HuH-7 (cell line): ENCODE data around the gene MLN.

Experiments used
- DNase-seq: peaks from one replicate; pipeline ENCODE4 v3.0.0; 2011; ENCODE audit warnings: low spot score

The MLN gene

DNA sequence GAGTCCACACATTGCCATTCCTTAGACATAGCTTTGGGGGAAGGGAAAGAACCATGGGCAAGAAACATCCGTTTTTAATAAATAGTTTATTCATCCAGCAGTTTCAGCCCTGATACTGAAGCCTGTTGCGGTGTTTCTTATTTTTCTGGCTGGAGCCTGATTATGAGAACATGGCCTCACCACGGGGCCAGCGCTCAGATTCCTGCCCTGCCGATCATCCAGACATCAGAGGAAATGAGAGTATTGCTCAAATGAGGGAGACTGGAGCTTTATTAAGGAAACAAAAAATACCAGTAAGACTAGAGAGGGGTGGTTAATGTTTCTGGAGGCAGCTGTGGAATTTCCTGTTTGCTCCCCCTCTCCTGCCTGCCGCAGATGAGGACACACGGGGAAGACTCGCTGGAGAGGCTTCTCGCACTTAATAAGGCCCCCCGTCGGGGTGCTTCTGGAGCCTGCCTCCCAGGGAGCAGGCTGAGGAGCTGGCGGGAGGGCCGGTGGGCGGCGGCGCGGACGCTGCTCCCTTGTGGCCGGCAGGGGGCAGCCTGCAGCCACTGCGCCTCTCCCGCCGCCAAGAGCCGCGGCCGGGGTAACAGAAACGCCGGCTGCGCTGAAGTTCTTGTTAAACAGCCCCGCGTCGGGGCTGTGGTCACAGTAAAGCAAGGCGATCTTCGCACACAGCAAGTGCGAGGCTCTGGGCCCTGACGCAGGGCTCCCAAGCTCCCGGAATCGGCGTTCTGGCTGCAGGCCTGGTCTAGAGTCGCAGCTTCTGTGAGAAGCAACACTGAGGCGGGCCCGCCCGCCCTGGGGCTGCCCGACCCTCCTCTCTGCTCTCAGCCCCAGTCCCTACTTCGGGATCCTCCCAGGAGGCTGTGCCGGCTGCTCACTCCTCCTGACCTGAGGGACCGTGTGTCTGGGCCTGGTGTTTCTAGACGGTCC lies 32.4 kb downstream of the MLN start:
- no peak for DNase-seq

DNA sequence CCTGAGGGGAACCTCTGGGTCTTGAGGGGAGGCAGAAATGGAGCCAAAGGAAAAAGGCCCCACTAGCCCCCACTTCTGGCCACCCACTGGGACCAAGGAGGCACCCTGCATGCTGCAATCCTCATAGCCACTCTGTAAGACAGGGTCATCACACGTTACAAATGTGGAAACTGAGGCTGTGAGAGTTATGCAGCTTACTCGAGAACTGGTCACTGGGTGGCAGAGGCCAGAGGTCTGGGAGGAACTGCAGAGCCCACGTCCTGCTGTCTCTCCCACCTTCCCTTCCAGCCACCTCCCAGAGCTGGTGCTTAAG lies 33.0 kb downstream of the MLN start:
- DNase-seq, result no peak

DNA sequence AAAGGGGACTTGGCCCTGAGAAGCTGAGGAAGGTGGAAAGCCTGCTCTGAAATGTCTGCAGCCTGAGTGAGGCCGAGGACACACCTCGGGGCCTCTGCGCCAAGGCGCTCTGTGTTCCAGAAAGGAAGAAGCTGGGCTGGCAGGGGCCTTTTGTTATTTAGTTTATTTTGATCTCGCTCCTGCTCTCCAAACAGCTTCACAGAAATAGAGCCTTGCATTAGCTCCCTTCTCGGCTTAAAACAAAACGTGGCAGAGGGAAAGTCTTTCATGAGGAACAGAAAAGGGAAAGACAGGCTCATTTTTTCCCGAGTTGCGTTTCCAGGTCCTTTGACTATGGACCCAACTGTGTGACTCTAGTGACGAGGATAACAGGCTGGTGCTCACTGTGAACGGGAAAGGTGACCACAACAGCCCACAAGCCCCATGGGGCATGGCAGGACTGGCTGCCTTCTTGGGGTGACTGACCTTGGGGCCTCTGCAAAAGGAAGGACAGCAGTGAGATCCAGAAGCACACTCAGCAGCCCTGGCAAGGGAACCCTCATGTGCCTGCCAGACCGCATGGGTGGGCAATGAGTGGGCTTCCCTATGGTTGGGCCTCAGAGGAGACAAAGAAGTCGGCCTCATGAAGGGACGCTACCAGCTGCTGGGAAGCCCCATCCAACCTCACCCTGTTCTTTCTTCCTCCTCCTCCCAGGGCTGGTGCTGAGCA lies 33.5 kb downstream of the MLN start:
- DNase-seq, result no peak

DNA sequence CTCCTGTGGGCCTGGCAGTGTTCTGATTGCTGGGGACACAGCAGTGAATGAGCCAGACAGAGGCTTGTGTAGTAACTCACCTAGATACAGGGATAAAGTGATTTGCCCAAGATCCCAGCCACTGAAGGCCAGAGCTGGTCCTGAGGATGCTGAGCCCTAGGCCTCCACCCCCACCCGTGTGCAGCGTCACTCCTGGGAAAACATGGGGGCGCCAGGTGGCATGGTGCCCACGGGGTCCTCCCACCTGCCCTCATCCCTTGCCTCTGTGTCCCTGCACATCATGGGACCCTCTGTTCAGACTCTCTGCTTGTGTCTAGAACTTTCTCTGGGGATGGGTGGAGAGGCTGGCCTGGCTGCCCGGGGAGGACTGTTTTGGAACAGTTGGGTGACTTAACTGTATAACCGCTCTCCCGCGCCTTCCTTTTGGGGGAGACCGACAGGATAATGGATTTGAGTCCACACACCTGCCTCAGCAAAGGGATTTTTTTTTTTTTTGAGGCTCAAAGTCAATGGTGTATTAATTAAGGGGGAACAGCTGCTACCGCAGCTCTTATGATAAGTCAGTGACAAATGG lies 34.5 kb downstream of the MLN start:
- no peak for DNase-seq

DNA sequence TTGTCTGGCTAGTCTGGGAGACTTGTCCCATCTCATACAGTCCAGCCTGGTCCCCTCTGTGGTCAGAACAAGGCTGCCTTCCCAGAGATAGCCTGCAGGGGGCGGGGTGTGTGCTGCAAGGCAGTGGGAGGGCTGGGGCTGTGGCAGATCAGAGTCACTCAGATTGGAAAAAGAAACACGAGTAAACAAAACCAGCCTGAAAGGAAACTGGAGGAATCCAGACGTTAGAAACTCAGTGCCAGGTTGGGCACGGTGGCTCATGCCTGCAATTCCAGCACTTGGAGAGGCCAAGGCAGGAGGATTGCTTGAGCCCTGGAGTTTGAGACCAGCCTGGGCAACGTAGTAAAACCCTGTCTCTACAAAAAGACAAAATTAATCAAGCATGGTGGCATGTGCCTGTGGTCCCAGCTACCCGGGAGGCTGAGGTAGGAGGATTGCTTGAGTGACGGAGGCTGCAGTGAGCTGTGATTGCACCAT lies 35.1 kb downstream of the MLN start:
- DNase-seq, result peak; percentile 86

DNA sequence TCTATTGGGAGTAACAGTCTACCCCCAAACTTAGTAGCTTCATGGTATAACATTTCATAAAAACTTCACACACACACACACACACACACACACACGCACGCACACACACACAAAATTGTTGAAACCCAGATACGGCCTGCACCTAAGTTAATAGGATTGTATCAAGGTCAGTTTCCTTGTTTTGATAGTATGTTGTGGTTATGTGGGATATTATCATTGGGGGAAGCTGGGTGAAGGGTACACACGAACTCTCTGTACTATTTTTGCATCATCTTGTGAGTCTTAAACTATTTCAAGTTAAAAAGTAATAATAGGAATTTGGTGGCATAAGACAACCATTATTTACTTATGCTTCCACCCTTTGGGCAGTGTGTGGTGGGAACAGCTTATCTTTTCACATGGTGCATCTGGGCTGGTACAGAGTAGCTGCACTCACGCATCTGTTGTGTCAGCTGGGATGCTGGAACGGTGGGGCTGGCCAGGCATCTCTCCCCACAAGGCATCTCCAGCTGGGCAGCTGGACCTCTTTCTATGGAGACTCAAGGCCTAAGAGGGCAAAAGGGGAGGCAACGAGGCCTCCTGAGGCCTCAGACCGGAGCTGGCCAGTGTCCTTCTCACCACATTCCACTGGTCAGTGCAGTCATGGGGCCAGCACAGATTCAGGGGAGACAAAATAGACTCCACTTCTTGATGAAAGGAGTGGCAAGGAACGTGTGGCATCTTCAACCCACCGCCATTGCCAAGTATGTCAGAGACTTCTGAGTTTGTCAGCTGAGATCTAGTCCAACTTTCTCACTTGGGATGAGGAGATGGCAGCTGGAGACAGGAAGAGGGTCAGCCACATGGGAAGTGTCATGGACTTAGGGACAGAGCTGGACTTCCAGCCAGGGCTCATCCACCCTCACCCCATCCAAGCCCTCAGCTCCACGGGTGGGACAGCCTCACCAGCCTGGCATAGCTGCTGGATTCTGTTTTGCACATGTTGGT lies 36.6 kb downstream of the MLN start:
- no peak for DNase-seq

DNA sequence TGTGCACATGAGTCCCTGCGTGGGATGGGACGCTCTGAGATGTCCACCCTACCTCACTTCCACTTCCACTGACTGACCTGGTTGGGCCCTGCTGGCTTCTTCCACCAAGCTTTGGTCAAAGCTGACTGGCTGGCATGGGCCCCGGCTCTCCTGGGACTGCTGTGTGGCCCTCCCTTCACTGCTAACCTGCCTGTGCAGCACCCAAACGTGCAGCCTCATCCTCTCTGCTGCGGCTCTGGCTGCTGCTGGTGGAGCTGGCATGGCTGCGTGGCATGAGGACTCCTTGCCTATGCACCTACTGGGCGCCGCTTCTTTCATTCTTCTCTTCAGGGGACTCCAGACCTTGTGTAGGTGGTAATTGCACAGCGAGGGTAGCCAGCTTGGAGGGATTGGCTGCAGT lies 38.4 kb downstream of the MLN start:
- DNase-seq, result no peak

DNA sequence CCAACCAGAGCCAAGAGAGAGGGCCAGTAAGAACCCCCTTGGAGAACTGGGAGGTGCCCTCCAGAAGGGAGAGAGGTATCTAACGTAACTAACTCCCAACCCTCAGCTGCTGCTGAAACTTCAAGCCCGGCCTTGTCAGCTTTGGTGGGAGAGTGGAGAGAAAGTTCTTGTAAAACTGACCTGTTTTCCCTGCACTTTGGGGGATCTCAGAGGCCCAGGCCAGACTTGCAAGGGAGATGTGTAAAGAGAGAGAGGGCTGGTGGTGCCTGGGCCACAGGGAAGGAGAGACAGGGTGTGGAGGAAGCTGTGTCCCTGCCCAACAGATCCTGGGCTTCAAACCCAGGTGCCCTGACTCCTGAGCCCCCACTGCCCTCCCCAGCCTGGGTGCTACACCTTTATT lies 39.8 kb downstream of the MLN start:
- DNase-seq, result no peak

DNA sequence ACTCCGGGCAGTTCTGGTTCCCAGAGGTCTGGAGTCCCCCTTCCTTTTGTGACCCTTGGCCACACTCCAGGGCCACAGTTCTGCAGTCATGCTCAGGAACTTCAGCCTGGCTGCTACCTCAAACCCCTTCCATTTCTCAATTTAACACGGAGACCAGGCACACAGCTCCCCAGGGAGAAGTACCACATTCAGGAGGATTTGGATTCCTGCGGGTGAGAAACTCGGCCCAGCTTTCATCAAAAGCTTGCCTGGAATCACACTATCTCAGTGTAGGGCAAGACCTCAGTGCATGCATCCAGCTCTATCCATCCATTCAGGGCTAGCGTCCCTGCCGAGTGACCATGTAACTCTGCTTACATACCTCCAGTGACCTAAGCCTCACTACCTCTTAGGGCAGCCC lies 40.3 kb downstream of the MLN start:
- no peak for DNase-seq

DNA sequence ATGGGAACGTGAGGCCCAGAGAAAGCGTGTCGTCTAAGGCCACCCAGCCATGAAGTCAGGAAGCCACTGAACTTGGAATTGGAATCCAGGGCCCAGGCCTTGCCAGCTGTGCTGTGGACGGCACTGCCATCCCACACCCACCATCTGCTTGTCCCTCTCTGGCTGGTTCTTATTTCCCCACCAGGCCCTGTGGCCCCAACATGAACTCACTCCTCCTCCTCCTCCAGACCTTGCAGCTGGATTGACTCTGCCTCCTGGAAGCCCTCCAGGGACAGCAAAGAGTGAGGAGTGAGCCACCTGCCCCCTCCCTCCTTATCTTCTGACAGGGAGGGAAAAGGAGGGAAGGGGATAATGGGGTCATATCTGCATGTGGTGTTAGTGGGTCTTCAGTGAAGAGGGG lies 41.1 kb downstream of the MLN start:
- DNase-seq, result no peak

DNA sequence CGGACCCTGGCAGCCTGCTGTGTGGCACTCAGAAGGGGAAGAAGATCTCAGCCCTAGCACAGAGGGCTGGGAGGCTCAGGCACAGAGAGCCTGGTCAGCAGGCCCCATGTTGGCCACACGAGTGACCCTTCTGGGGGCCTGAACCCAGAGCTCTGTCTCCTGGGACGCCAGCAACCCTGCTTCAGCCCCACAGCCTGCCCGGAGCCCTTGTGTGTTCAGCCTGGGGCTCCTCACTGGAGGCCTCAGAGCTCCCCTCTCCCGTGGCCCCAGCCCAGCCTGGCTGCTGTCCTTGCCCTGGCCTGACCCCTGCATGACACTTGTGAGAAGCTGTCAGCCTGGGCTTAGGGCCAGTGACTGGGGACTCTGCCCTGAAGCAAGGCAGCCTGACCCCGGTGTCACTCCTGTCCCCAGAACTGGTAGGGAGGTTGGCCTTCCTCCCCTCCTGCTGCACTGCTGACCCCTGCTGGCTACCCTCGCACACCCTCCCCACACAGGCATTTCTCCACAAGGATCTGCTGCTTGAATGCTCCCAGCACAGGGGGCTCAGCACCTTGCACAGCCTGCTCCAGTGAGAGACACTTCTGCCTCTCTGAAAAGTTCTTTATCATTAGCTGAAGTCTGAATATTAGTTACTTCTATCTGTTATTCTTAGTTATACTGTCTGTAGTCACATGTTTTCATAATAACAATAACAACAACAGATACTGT lies 41.7 kb downstream of the MLN start:
- DNase-seq, result peak; percentile 82

DNA sequence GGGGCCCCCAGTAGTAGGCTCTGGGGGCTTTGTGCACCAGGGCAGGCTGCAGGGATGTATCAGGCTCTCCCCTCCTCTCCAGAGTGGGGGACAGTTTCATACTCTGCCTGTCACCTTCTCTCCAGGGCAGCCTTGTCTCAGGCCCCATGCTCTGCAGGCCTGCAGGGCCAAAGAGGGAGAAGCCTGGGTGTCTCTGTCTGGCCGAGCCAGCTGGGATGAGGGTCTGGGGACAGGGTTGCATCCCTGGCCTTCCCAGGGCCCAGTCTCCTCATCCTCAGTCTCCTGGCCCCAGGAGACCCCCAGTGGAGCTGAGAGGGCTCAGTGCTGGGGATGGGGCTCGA lies 42.3 kb downstream of the MLN start:
- no peak for DNase-seq

DNA sequence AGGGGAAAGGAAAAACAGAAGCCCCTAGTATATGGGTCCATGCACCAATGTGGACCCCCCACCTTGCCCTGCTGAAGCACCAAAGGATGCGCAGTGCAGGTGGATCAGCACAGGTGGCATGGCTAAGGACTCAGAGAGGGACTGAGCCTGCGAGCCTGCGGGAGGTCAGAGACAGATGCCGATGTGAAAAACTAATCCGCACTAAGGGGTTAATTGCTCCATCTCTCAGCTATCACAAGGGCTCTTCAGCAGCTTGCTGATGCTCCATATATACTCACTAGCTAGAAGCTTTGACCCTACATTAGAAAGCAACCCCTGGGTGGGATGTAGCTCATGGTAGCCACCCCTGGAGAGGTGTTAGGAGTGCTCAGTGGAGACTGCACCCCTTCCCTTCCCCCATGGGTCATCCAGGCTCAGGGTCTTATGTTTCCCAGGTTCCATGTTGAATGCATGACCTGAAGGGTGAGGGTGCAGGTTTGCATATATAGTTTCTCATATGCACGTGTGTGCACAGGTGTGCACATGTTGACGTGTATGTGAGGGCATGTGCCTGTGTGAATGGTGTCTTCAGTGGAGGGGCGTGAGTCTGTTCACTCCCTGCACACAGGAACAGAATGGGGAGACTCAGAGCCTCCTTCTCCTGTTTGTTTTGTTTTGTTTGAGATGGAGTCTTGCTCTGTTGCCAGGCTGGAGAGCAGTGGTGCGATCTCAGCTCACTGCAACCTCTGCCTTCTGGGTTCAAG lies 43.7 kb downstream of the MLN start:
- DNase-seq, result no peak

DNA sequence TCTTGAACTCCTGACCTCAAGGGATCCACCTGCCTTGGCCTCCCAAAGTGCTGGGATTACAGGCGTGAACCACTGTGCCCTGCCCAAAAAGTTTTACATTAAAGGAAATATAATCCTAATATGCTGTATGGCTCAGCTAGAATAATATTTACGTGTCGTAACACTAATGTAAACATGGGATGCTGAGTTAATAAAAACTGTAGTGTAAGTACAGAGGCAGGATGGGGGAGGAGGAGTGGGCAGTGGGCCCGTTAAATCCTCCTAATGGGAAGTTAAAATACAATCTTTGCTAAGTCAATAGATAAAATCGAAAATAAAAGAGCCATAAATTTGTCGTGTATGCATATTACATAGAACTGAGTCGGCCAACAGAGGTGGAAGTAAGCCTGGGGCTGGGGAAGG lies 45.0 kb downstream of the MLN start:
- DNase-seq, result no peak

DNA sequence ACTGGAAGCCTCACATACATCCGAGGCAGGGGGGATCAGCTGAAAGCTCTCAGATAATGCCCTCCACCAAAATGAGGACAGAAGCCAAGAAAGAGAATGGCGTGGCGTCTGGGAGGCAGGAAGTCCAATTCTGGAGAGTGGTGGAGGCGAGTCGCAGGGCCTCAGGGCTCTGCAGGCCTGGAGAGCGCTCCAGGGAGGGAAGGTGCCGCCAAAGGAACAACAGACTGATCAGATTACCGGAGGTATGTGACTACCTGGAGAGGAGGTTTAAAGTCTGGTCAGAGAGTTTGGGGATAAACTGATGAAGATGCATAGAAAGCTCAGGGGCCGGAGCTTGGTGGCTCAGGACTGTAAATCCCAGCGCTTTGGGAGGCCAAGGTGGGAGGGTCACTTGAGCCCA lies 45.9 kb downstream of the MLN start:
- DNase-seq, result no peak

DNA sequence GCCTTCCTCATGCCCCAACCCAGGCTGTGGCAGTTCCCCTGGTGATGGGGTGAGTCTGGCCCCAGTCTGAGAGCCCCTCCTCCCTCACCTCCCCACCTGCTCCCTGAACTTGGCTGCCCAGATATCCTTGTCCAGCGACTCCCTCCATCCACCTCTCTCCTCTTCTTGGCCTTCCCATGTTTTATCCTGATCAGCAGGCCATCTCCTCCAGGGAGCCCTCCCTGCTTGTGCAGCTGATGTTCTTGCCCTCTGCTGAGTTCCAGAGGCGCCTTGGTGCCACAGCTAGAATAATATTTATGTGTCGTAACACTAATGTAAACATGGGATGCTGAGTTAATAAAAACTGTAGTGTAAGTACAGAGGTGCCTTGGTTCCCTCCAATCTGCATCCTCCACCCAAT lies 46.7 kb downstream of the MLN start:
- DNase-seq, result no peak

DNA sequence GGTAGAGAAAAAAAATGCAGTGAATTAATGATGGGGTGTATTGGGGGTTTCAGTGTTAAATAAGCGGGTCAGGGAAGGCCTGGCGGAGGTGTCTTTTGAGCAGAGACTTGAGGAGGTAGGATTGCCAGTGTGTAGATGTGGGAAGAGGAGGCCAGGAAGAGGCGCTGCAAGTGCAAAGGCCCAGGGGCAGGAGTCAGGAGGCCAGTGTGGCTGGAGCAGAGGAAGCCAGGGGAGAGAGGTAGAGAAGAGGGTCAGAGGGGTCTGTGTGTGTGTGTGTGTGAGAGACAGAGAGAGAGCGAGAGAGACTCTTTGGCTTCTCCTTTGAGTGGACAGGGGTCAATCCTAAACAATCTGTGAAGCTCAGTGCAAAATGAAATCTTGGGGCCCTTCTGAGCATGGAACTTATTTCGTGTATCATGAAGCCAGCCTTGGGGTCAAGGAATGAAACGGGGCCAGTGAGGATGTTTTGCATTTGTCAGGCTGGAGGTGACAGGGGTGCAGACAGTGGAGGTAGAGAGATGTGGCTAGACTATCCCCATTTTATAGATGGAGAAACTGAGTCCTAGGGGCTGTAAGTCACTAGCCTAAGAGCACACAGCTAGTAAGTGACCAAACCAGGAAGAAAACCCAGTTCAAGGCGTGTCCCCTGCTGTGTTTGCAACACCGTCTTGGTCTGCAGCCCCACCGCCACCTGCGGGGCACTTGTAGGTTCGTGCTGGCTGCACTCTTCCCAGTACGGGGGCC lies 47.4 kb downstream of the MLN start:
- no peak for DNase-seq

DNA sequence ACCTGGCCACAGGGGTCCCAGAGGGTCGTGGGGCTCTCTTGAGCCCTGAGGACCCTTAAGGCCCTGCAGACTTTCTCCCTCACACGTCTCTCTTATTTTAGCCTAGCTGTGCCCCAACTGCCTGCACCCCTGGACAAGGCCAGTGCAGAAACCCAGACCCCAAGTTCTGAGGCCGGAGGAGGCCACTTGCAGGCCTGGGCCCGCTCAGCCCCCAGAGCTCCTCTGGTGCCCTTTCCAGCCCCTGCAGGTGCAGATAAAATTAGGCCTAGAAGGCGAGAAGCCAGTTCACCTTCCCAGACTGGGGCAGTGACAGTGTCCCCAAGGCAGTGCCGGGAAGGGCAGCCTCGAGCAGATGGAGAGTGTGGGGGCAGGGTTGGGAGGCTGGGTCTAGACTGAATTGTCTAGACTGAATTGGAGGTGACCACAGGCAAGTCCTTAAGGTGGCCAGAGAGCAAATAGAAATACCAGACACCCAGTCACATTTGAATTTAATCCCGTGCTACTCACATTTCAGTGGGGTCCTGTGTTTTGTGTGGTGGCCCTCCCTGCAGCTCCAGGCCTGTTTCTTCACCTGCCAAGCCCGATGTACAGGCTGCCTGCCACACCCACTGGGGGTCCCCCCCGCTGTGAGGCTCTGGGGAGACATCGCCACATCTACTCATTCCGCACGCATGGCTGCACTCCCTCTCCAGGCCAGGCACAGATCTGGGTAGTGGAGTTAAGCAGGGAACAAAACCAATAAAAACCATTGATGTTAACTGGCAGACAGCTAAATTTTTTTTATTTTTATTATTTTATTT lies 48.5 kb downstream of the MLN start:
- no peak for DNase-seq

DNA sequence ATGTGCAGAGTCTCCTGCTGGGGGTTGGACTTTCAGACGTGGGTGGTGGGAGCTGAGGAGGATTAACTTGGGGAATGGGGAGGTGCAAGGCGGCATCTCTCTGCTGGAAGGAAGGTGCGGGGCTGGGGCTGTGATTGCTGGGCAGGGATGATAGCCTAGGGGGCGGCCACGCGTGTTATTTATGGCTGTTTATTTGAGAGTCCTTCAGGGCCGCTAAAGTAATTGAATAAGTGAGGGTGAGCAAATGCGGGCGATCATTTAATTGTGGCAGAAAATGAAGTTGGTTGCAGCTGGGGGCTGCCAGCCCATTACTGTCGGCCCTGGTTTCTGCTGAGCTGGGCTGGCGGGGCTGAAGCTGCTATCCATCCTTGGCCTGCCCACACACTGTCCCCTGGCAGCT lies 49.6 kb downstream of the MLN start:
- DNase-seq, result no peak
